Activated T-helper 1 cell treated with anti-CD3 and anti-CD28 coated beads, Interleukin-12 subunit alpha, Interleukin-12 subunit beta, Interleukin-2, Interleukin-4 antibody, amounts not matched to agents 30 ng/mL and 10 ng/mL and 1 ng/mL, durations not matched to agents 14 hours and 24 hours and 36 hours (primary cell): ENCODE measurements around the gene LPIN1. TPM values are rescaled to one million over a fixed set of nuclear protein-coding genes. Genes with fewer than 3 reads are reported as not detected.

Experiments used
- DNase-seq: peaks from one replicate; pipeline ENCODE4 v3.0.0; 2021; ENCODE audit warnings: low spot score
- H3K27ac Mint-ChIP-seq: one replicate; pipeline ENCODE4 v1.8.0; 2021; ENCODE audit warnings: mild to moderate bottlenecking, mixed read lengths
- H3K27me3 Mint-ChIP-seq: one replicate; pipeline ENCODE4 v1.8.0; 2022; ENCODE audit warnings: mild to moderate bottlenecking, moderate library complexity, mixed read lengths; ENCODE audit not compliant: insufficient read depth
- H3K36me3 Mint-ChIP-seq: one replicate; pipeline ENCODE4 v1.8.0; 2021; ENCODE audit warnings: low read depth, mixed read lengths
- H3K4me1 Mint-ChIP-seq: one replicate; pipeline ENCODE4 v1.8.0; 2021; ENCODE audit warnings: low read depth, mixed read lengths
- H3K4me3 Mint-ChIP-seq: one replicate; pipeline ENCODE4 v1.8.0; 2021; ENCODE audit warnings: mild to moderate bottlenecking, moderate library complexity, mixed read lengths
- H3K9me3 Mint-ChIP-seq: one replicate; pipeline ENCODE4 v1.8.0; 2021; ENCODE audit warnings: mixed read lengths
- intact Hi-C: fragments of 100-400 bp; cut with micrococcal nuclease; formaldehyde crosslinking; loops from one replicate; pipeline ENCODE4 v1.15.1; 2024
- total RNA-seq: library from RNA; stranded (reverse); gene quantifications from 2 replicates; pipeline ENCODE4 v1.2.3, GENCODE V29; 2022

The LPIN1 gene
- total RNA-seq, 1 donor from 2014 or later, result 49.5 TPM

GRCh38 chr2:11708106-11708505 is 38.3 kb upstream of the LPIN1 start:
- peaks cover 19% of the 10 kb centered on the region for H3K27me3 Mint-ChIP-seq
- no peaks in the 10 kb centered on the region for H3K36me3 Mint-ChIP-seq
- H3K4me3 Mint-ChIP-seq, result no peak overlapping the region
- H3K4me1 Mint-ChIP-seq, result no peaks in the 10 kb centered on the region
- no peaks in the 10 kb centered on the region for H3K9me3 Mint-ChIP-seq
- no peak for DNase-seq
- intact Hi-C loops, result no loop called here
- H3K27ac Mint-ChIP-seq, result no peak overlapping the region

- H3K27ac Mint-ChIP-seq, result no peak overlapping the region
These were observed 37.1 kb upstream of the LPIN1 start for GRCh38 chr2:11709293-11709692.

GRCh38 chr2:11710210-11710609 is 36.2 kb upstream of the LPIN1 start:
- no peak for DNase-seq
- Mint-ChIP-seq H3K27ac (no peak overlapping the region), H3K9me3 (no peaks in the 10 kb centered on the region), H3K27me3 (peaks cover 24% of the 10 kb centered on the region), H3K36me3 (no peaks in the 10 kb centered on the region), H3K4me1 (no peaks in the 10 kb centered on the region), H3K4me3 (no peak overlapping the region)
- intact Hi-C loops, result no loop called here

More at GRCh38 chr2:11709293-11709692, 37.1 kb upstream of the LPIN1 start:
- no peaks in the 10 kb centered on the region for H3K36me3 Mint-ChIP-seq
- no peaks in the 10 kb centered on the region for H3K9me3 Mint-ChIP-seq
- no peak overlapping the region for H3K4me3 Mint-ChIP-seq
- no peaks in the 10 kb centered on the region for H3K4me1 Mint-ChIP-seq
- no peak for DNase-seq
- intact Hi-C loops, result no loop called here
- peaks cover 21% of the 10 kb centered on the region for H3K27me3 Mint-ChIP-seq

- no peak for DNase-seq
- Mint-ChIP-seq H3K4me1 (no peaks in the 10 kb centered on the region), H3K27me3 (peaks cover 27% of the 10 kb centered on the region), H3K27ac (no peak overlapping the region), H3K4me3 (no peak overlapping the region), H3K36me3 (no peaks in the 10 kb centered on the region), H3K9me3 (no peaks in the 10 kb centered on the region)
- intact Hi-C loops, result no loop called here
These were observed 35.6 kb upstream of the LPIN1 start for GRCh38 chr2:11710632-11711353.

- H3K27me3 Mint-ChIP-seq, result peaks cover 29% of the 10 kb centered on the region
These were observed 35.1 kb upstream of the LPIN1 start for GRCh38 chr2:11711354-11711716.

GRCh38 chr2:11711751-11712150 is 34.7 kb upstream of the LPIN1 start:
- H3K9me3 Mint-ChIP-seq, result no peaks in the 10 kb centered on the region
- H3K36me3 Mint-ChIP-seq, result no peaks in the 10 kb centered on the region
- DNase-seq, result no peak
- peaks cover 33% of the 10 kb centered on the region for H3K27me3 Mint-ChIP-seq
- no peak overlapping the region for H3K4me3 Mint-ChIP-seq
- H3K4me1 Mint-ChIP-seq, result no peaks in the 10 kb centered on the region
- intact Hi-C loops, result no loop called here
- H3K27ac Mint-ChIP-seq, result no peak overlapping the region

More at GRCh38 chr2:11711354-11711716, 35.1 kb upstream of the LPIN1 start:
- H3K4me1 Mint-ChIP-seq, result no peaks in the 10 kb centered on the region
- intact Hi-C loops, result no loop called here
- H3K36me3 Mint-ChIP-seq, result no peaks in the 10 kb centered on the region
- no peak overlapping the region for H3K4me3 Mint-ChIP-seq
- no peak overlapping the region for H3K27ac Mint-ChIP-seq
- no peak for DNase-seq
- H3K9me3 Mint-ChIP-seq, result no peaks in the 10 kb centered on the region

GRCh38 chr2:11712866-11713265 is 33.6 kb upstream of the LPIN1 start:
- Mint-ChIP-seq H3K27me3 (peaks cover 37% of the 10 kb centered on the region), H3K4me1 (no peaks in the 10 kb centered on the region), H3K36me3 (no peaks in the 10 kb centered on the region), H3K4me3 (no peak overlapping the region), H3K9me3 (no peaks in the 10 kb centered on the region), H3K27ac (no peak overlapping the region)
- intact Hi-C loops, result no loop called here
- DNase-seq, result no peak

GRCh38 chr2:11713815-11714214 is 32.6 kb upstream of the LPIN1 start:
- Mint-ChIP-seq H3K4me1 (no peaks in the 10 kb centered on the region), H3K27ac (no peak overlapping the region), H3K9me3 (no peaks in the 10 kb centered on the region), H3K36me3 (no peaks in the 10 kb centered on the region), H3K27me3 (peaks cover 41% of the 10 kb centered on the region), H3K4me3 (no peak overlapping the region)
- no peak for DNase-seq
- intact Hi-C loops, result no loop called here

GRCh38 chr2:11715987-11716652 is 30.3 kb upstream of the LPIN1 start:
- H3K27ac Mint-ChIP-seq, result no peak overlapping the region
- no peaks in the 10 kb centered on the region for H3K36me3 Mint-ChIP-seq
- H3K4me1 Mint-ChIP-seq, result peaks cover 6% of the 10 kb centered on the region
- H3K4me3 Mint-ChIP-seq, result no peak overlapping the region
- DNase-seq, result no peak
- peaks cover 44% of the 10 kb centered on the region for H3K27me3 Mint-ChIP-seq
- intact Hi-C loops, result no loop called here
- no peaks in the 10 kb centered on the region for H3K9me3 Mint-ChIP-seq

GRCh38 chr2:11716689-11717321 is 29.6 kb upstream of the LPIN1 start:
- no peak overlapping the region for H3K4me3 Mint-ChIP-seq
- no peak overlapping the region for H3K27ac Mint-ChIP-seq
- no peak for DNase-seq
- intact Hi-C loops, result no loop called here
- H3K4me1 Mint-ChIP-seq, result peaks cover 6% of the 10 kb centered on the region
- H3K27me3 Mint-ChIP-seq, result peaks cover 38% of the 10 kb centered on the region
- H3K36me3 Mint-ChIP-seq, result no peaks in the 10 kb centered on the region
- H3K9me3 Mint-ChIP-seq, result no peaks in the 10 kb centered on the region

- H3K27me3 Mint-ChIP-seq, result peaks cover 43% of the 10 kb centered on the region
- intact Hi-C loops, result no loop called here
- H3K36me3 Mint-ChIP-seq, result no peaks in the 10 kb centered on the region
- no peaks in the 10 kb centered on the region for H3K9me3 Mint-ChIP-seq
- no peak for DNase-seq
- H3K27ac Mint-ChIP-seq, result no peak overlapping the region
- peaks cover 6% of the 10 kb centered on the region for H3K4me1 Mint-ChIP-seq
- H3K4me3 Mint-ChIP-seq, result no peak overlapping the region
These were observed 28.8 kb upstream of the LPIN1 start for GRCh38 chr2:11717623-11718022.

- DNase-seq, result no peak
- Mint-ChIP-seq H3K27me3 (peaks cover 47% of the 10 kb centered on the region), H3K9me3 (no peaks in the 10 kb centered on the region), H3K36me3 (no peaks in the 10 kb centered on the region), H3K4me3 (no peak overlapping the region), H3K4me1 (peaks cover 6% of the 10 kb centered on the region), H3K27ac (no peak overlapping the region)
- intact Hi-C loops, result no loop called here
These were observed 27.8 kb upstream of the LPIN1 start for GRCh38 chr2:11718606-11719005.

- Mint-ChIP-seq H3K9me3 (no peaks in the 10 kb centered on the region), H3K4me1 (peaks cover 6% of the 10 kb centered on the region), H3K27ac (no peak overlapping the region), H3K4me3 (peak overlapping the region; percentile 47), H3K36me3 (no peaks in the 10 kb centered on the region), H3K27me3 (peaks cover 50% of the 10 kb centered on the region)
- intact Hi-C loops, result no loop called here
- DNase-seq, result no peak
These were observed 27.0 kb upstream of the LPIN1 start for GRCh38 chr2:11719230-11719977.
